IMR-90 (cell line): Measurements from ENCODE around the gene VAMP3. TPM values are rescaled to one million over a fixed set of nuclear protein-coding genes. Genes with fewer than 3 reads are reported as not detected.

ENCODE experiments used
- ATAC-seq: fragments of 200-7000 bp; cut with Tn5 transposase; 2 replicates; pipeline ENCODE4 v1.9.1; 2020; ENCODE audit warnings: low read depth, mild to moderate bottlenecking, moderate library complexity
- BruUV-seq: library from RNA; stranded (reverse); fragments of 400-500 nt; replicated peaks from 2 replicates; lab custom pipeline; 2021; lab: Mats Ljungman, UMichigan
- CTCF ChIA-PET: fragments of 300-600 bp; formaldehyde crosslinking; extraction: SDS; loops from one replicate; lab custom pipeline; 2021; ENCODE audit warnings: antibody characterized with exemption; lab: Yijun Ruan, JAX
- POLR2A ChIA-PET: fragments of 300-600 bp; sonication (Branson Sonifier 250); formaldehyde crosslinking; loops from one replicate; lab custom pipeline; 2022; ENCODE audit warnings: antibody characterized with exemption; ENCODE audit not compliant: unreplicated experiment; lab: Charles Lee
- DNase-seq: peaks from one replicate; pipeline ENCODE4 v3.0.0; 2013
- H2AFZ ChIP-seq: replicated peaks from 2 replicates; pipeline ENCODE3; 2013; ENCODE audit warnings: low read length, mild to moderate bottlenecking; ENCODE audit not compliant: poor library complexity
- H2AK5ac ChIP-seq: 2 replicates; pipeline ENCODE4 v1.6.1; 2013; ENCODE audit warnings: low read depth, low read length, inconsistent platforms
- H2AK9ac ChIP-seq: replicated peaks from 2 replicates; pipeline ENCODE3; 2013; ENCODE audit warnings: mild to moderate bottlenecking, low read depth, low read length, moderate library complexity; ENCODE audit not compliant: poor library complexity
- H2BK120ac ChIP-seq: 2 replicates; pipeline ENCODE4 v1.6.1; 2013; ENCODE audit warnings: low read depth, low read length, inconsistent platforms
- H2BK15ac ChIP-seq: 3 replicates; pipeline ENCODE4 v1.6.1; 2013; ENCODE audit warnings: low read depth, low read length, inconsistent platforms
- H2BK20ac ChIP-seq: 2 replicates; pipeline ENCODE4 v1.6.1; 2013; ENCODE audit warnings: low read depth, mild to moderate bottlenecking, inconsistent platforms, low read length, moderate library complexity
- H2BK5ac ChIP-seq: 2 replicates; pipeline ENCODE4 v1.6.1; 2013; ENCODE audit warnings: mild to moderate bottlenecking, low read depth, low read length, inconsistent platforms; ENCODE audit not compliant: poor library complexity, severe bottlenecking
- H3K14ac ChIP-seq: replicated peaks from 2 replicates; pipeline ENCODE4 v1.6.1; 2013; ENCODE audit warnings: low read depth, low read length, inconsistent platforms
- H3K18ac ChIP-seq: 2 replicates; pipeline ENCODE4 v1.6.1; 2013; ENCODE audit warnings: low read depth, low read length, control low read depth
- H3K23ac ChIP-seq: 2 replicates; pipeline ENCODE4 v1.6.1; 2013; ENCODE audit warnings: low read depth, low read length, inconsistent platforms
- H3K27ac ChIP-seq: 2 replicates; pipeline ENCODE4 v1.5.1; 2013; ENCODE audit warnings: mild to moderate bottlenecking, control low read depth, low read length; ENCODE audit not compliant: insufficient read depth
- H3K27me3 ChIP-seq: 2 replicates; pipeline ENCODE4 v1.6.1; 2013; ENCODE audit warnings: low read length; ENCODE audit not compliant: control insufficient read depth, insufficient read depth
- H3K36me3 ChIP-seq: 2 replicates; pipeline ENCODE4 v1.6.1; 2013; ENCODE audit warnings: low read length, mixed read lengths; ENCODE audit not compliant: control insufficient read depth, insufficient read depth
- H3K4ac ChIP-seq: 2 replicates; pipeline ENCODE4 v1.6.1; 2013; ENCODE audit warnings: low read depth, low read length, inconsistent platforms
- H3K4me1 ChIP-seq: 2 replicates; pipeline ENCODE4 v1.6.1; 2013; ENCODE audit warnings: low read length, mixed read lengths; ENCODE audit not compliant: control insufficient read depth, insufficient read depth
- H3K4me2 ChIP-seq: 2 replicates; pipeline ENCODE4 v1.6.1; 2013; ENCODE audit warnings: low read depth, mild to moderate bottlenecking, control low read depth, low read length, moderate library complexity
- H3K4me3 ChIP-seq: 2 replicates; pipeline ENCODE4 v1.5.1; 2013; ENCODE audit warnings: low read depth, mild to moderate bottlenecking, control low read depth, low read length, moderate library complexity; ENCODE audit not compliant: insufficient read depth
- H3K56ac ChIP-seq: 2 replicates; pipeline ENCODE4 v1.6.1; 2013; ENCODE audit warnings: low read length, inconsistent platforms; ENCODE audit not compliant: insufficient read depth; ENCODE audit errors: extremely low read depth
- H3K79me1 ChIP-seq, 2 experiments: 2 replicates each; pipeline ENCODE4 v1.6.1; 2013; ENCODE audit warnings: low read length in 2 of 2, inconsistent platforms in 1 of 2, low read depth in 1 of 2
- H3K9ac ChIP-seq: 2 replicates; pipeline ENCODE4 v1.6.1; 2013; ENCODE audit warnings: low read depth, low read length, control low read depth
- H3K9me1 ChIP-seq: 2 replicates; pipeline ENCODE4 v1.6.1; 2013; ENCODE audit warnings: low read length, inconsistent platforms; ENCODE audit not compliant: insufficient read depth
- H3K9me3 ChIP-seq: 2 replicates; pipeline ENCODE4 v1.6.1; 2013; ENCODE audit warnings: low read length; ENCODE audit not compliant: control insufficient read depth, insufficient read depth
- H4K20me1 ChIP-seq: 2 replicates; pipeline ENCODE4 v1.6.1; 2013; ENCODE audit warnings: low read length, inconsistent platforms; ENCODE audit not compliant: insufficient read depth
- H4K5ac ChIP-seq: 2 replicates; pipeline ENCODE4 v1.6.1; 2013; ENCODE audit warnings: mild to moderate bottlenecking, low read depth, low read length, control low read depth
- H4K8ac ChIP-seq, 2 experiments: 2 replicates each; pipeline ENCODE4 v1.6.1; 2013; ENCODE audit warnings: low read depth in 2 of 2, low read length in 2 of 2, control low read depth in 1 of 2, inconsistent platforms in 1 of 2
- H4K91ac ChIP-seq: 2 replicates; pipeline ENCODE4 v1.6.1; 2013; ENCODE audit warnings: low read depth, low read length, inconsistent platforms; ENCODE audit not compliant: insufficient read depth
- MXI1 ChIP-seq: IDR thresholded peaks from 2 replicates; pipeline ENCODE4 v1.6.1; 2012; ENCODE audit warnings: low read depth, mild to moderate bottlenecking, low read length, moderate library complexity, borderline replicate concordance
- SMC3 ChIP-seq: fragments of 150-350 bp; IDR thresholded peaks from 2 replicates; pipeline ENCODE4 v1.6.1; 2016; ENCODE audit warnings: low read depth, mild to moderate bottlenecking, antibody characterized with exemption, low read length, moderate library complexity
- WGBS, 2 experiments: methylation state at CpG; one replicate each; pipeline versions ENCODE4 v1.1.5 to v1.1.7; 2013; ENCODE audit warnings: missing lambda C conversion rate in 2 of 2; ENCODE audit not compliant: insufficient read length in 1 of 2; ENCODE audit errors: extremely low coverage in 2 of 2; 5-methylcytosine and 5-hydroxymethylcytosine counted together
- dilution Hi-C: fragments of 300-500 bp; cut with HindIII; formaldehyde crosslinking; loops from one replicate; pipeline ENCODE4 v1.14.3; 2018; ENCODE audit warnings: low sequenced_read_pairs; ENCODE audit not compliant: unreplicated experiment
- in situ Hi-C: fragments of 300-500 bp; cut with MboI; formaldehyde crosslinking; loops from 3 replicates; pipeline ENCODE4 v1.14.3; 2019; ENCODE audit warnings: low sequenced_read_pairs, inconsistent platforms, mixed read lengths
- intact Hi-C: fragments of 100-400 bp; cut with micrococcal nuclease; formaldehyde crosslinking; loops from 2 replicates; pipeline ENCODE4 v1.10.0; 2022
- polyA plus RNA-seq, 3 experiments: library from polyadenylated mRNA; depleted of rRNA; stranded (reverse); fragments of >200 nt; gene quantifications; 2 replicates each; pipeline ENCODE4 v1.2.3, GENCODE V29; 2012; ENCODE audit warnings: low replicate concordance in 1 of 3
- total RNA-seq: library from RNA; depleted of rRNA; stranded (reverse); fragments of >200 nt; gene quantifications from 2 replicates; pipeline ENCODE4 v1.2.3, GENCODE V29; 2012

VAMP3 gene
- total and polyA plus RNA-seq, 2 of the 4 experiments (the other 2 are of a cell fraction) = 99.1 to 354 TPM

GRCh38 chr1:7749126-7749525 lies 22.0 kb upstream of the VAMP3 start:
- POLR2A ChIA-PET = no interaction called here
- in situ Hi-C loops = no loop called here
- 60% methylated on average over 1 of the region's 5 CpGs; no CpG with 5 or more reads in 1 of the 2 experiments for WGBS, 2 experiments

More at GRCh38 chr1:7749126-7749525, 22.0 kb upstream of the VAMP3 start:
- H2BK5ac ChIP-seq = no peak overlapping the region
- no peak overlapping the region for H3K18ac ChIP-seq
- H3K4me2 ChIP-seq = no peak overlapping the region
- dilution Hi-C loops = no loop called here
- H4K20me1 ChIP-seq = no peaks in the 10 kb centered on the region
- DNase-seq (no peak), ATAC-seq (no peak)
- no peaks in the 10 kb centered on the region for H3K9me1 ChIP-seq
- H3K56ac ChIP-seq = no peak overlapping the region
- H2BK20ac ChIP-seq = no peak overlapping the region
- no peak overlapping the region for H2AK5ac ChIP-seq
- no peak overlapping the region for H4K91ac ChIP-seq
- no peak overlapping the region for H2BK15ac ChIP-seq
- no peak overlapping the region for H3K27ac ChIP-seq
- no peak overlapping the region for H4K5ac ChIP-seq
- H2AFZ ChIP-seq = no peak overlapping the region
- no peak overlapping the region for H2AK9ac ChIP-seq
- TF ChIP-seq MXI1 (no peak), SMC3 (no peak)
- H3K36me3 ChIP-seq = no peaks in the 10 kb centered on the region
- H3K4me3 ChIP-seq = no peak overlapping the region
- H3K14ac ChIP-seq = no peak overlapping the region
- H3K4me1 ChIP-seq = peaks cover 6% of the 10 kb centered on the region; the same call in 1 of the 2 replicates
- intact Hi-C loops = no loop called here
- H3K9ac ChIP-seq = no peak overlapping the region
- no peaks in the 10 kb centered on the region for H3K9me3 ChIP-seq
- CTCF ChIA-PET = interaction anchor here (0.6 to 3.1 kb wide), 4 partner anchors 72 to 91 kb away, joined by 3 to 15 read pairs (median 5); no protein-coding TSS in a partner anchor
- H4K8ac ChIP-seq = no peak overlapping the region
- no peak overlapping the region for H3K4ac ChIP-seq
- peaks cover 19% of the 10 kb centered on the region for H3K27me3 ChIP-seq
- no peaks in the 10 kb centered on the region for H3K79me1 ChIP-seq
- H2BK120ac ChIP-seq = no peak overlapping the region
- no TSS peak for BruUV-seq
- no peak overlapping the region for H3K23ac ChIP-seq
